PC-3 (cell line): ENCODE data around the gene GRP. TPM values are rescaled to one million over a fixed set of nuclear protein-coding genes. Genes with fewer than 3 reads are reported as not detected.

Source experiments
- ATAC-seq: fragments of 200-7000 bp; cut with Tn5 transposase; 2 replicates; pipeline ENCODE4 v1.9.1; 2020; ENCODE audit warnings: mild to moderate bottlenecking, moderate library complexity
- BruUV-seq: library from RNA; stranded (reverse); fragments of 400-500 nt; replicated peaks from 2 replicates; lab custom pipeline; 2021; lab: Mats Ljungman, UMichigan
- CTCF ChIA-PET: fragments of 300-600 bp; sonication (Branson Sonifier 250); formaldehyde crosslinking; loops from one replicate; lab custom pipeline; 2022; ENCODE audit warnings: antibody characterized with exemption; lab: Charles Lee
- POLR2A ChIA-PET: fragments of 300-600 bp; sonication (Branson Sonifier 250); formaldehyde crosslinking; loops from one replicate; lab custom pipeline; 2022; ENCODE audit warnings: antibody characterized with exemption; ENCODE audit not compliant: unreplicated experiment; lab: Charles Lee
- DNase-seq: peaks from one replicate; pipeline ENCODE4 v3.0.0-alpha.2; 2015
- H2AFZ ChIP-seq: fragments of 300-600 bp; sonication (generic); 2 replicates; pipeline ENCODE4 v1.6.0; 2016; ENCODE audit warnings: antibody characterized with exemption, low read length
- H3F3A ChIP-seq: fragments of 300-600 bp; sonication (generic); one replicate; pipeline ENCODE4 v1.6.0; 2017; ENCODE audit warnings: antibody characterized with exemption, low read length, control low read depth, mild to moderate bottlenecking; ENCODE audit not compliant: unreplicated experiment
- H3K27ac ChIP-seq: fragments of 300-600 bp; sonication (generic); 2 replicates; pipeline ENCODE4 v1.5.1; 2016; ENCODE audit warnings: mild to moderate bottlenecking, low read length
- H3K27me3 ChIP-seq: fragments of 300-600 bp; sonication (generic); 2 replicates; pipeline ENCODE4 v1.6.1; 2016; ENCODE audit warnings: low read length, mixed read lengths
- H3K36me3 ChIP-seq: fragments of 300-600 bp; sonication (generic); 2 replicates; pipeline ENCODE4 v1.6.1; 2016; ENCODE audit warnings: low read depth, mixed run types, low read length, mixed read lengths
- H3K4me1 ChIP-seq: fragments of 300-600 bp; sonication (generic); 2 replicates; pipeline ENCODE4 v1.5.1; 2016; ENCODE audit warnings: low read length; ENCODE audit not compliant: insufficient read depth
- H3K4me2 ChIP-seq: fragments of 300-600 bp; sonication (generic); 2 replicates; pipeline ENCODE4 v1.6.0; 2016; ENCODE audit warnings: low read length
- H3K4me3 ChIP-seq: fragments of 300-600 bp; sonication (generic); 2 replicates; pipeline ENCODE4 v1.5.1; 2016; ENCODE audit warnings: mild to moderate bottlenecking, low read length, mixed read lengths
- H3K79me2 ChIP-seq: fragments of 300-600 bp; sonication (generic); 2 replicates; pipeline ENCODE4 v1.6.1; 2017; ENCODE audit warnings: low read length, mixed read lengths
- H3K9ac ChIP-seq: fragments of 300-600 bp; sonication (generic); 2 replicates; pipeline ENCODE4 v1.6.0; 2016; ENCODE audit warnings: mild to moderate bottlenecking, low read length
- H3K9me2 ChIP-seq: fragments of 300-600 bp; sonication (generic); replicated peaks from 2 replicates; pipeline ENCODE4 v1.6.1; 2016; ENCODE audit warnings: mixed run types, low read length, mixed read lengths
- H3K9me3 ChIP-seq: fragments of 300-600 bp; sonication (generic); 2 replicates; pipeline ENCODE4 v1.6.1; 2016; ENCODE audit warnings: low read length, mixed read lengths
- H4K20me1 ChIP-seq: fragments of 300-600 bp; sonication (generic); 2 replicates; pipeline ENCODE4 v1.6.1; 2016; ENCODE audit warnings: low read length, mixed read lengths
- EZH2 ChIP-seq: fragments of 300-600 bp; sonication (generic); IDR thresholded peaks from one replicate; pipeline ENCODE4 v1.6.1; 2017; ENCODE audit warnings: antibody characterized with exemption, mild to moderate bottlenecking, low read length; ENCODE audit not compliant: unreplicated experiment
- EZH2phosphoT487 ChIP-seq: fragments of 300-600 bp; sonication (generic); IDR thresholded peaks from 2 replicates; pipeline ENCODE4 v1.6.1; 2018; ENCODE audit warnings: mild to moderate bottlenecking, antibody characterized with exemption, low read length, borderline replicate concordance
- intact Hi-C: fragments of 100-400 bp; cut with micrococcal nuclease; formaldehyde crosslinking; loops from 2 replicates; pipeline ENCODE4 v1.9.0; 2023
- total RNA-seq: library from RNA; depleted of rRNA; stranded (reverse); fragments of >200 nt; gene quantifications from 2 replicates; pipeline ENCODE4 v1.2.3, GENCODE V29; 2014
- TF ChIP-seq, protein P1 (sequence below): fragments of 300-600 bp; sonication (generic); conservative IDR thresholded peaks from 2 replicates; pipeline ENCODE4 v1.5.1; 2017; ENCODE audit warnings: antibody characterized with exemption, low read depth, mild to moderate bottlenecking, low read length

The GRP gene
- total RNA-seq, 1 experiment from 2014 or later, result not detected

DNA sequence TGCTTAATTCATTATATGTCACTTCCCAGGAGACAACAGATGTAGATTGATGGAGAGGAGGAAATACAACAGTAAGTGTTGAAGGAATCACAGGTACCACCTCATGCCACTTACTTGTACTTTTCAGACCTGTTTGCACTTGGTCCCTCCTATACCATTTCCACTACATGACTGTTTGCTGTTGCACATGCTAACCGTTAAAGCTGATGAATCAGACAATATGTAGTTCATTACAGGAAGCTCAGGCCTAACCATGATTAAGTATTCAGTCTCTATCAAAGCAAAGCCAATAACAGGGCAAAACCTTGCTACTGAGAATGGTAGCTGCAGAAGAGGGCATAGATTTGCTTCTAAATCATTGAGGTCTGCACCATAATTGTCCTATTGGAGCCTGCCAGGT is 30.2 kb upstream of the GRP start:
- CTCF ChIA-PET, result no interaction called here
- H3K4me2 ChIP-seq, result no peak overlapping the region
- BruUV-seq, result no TSS peak

DNA sequence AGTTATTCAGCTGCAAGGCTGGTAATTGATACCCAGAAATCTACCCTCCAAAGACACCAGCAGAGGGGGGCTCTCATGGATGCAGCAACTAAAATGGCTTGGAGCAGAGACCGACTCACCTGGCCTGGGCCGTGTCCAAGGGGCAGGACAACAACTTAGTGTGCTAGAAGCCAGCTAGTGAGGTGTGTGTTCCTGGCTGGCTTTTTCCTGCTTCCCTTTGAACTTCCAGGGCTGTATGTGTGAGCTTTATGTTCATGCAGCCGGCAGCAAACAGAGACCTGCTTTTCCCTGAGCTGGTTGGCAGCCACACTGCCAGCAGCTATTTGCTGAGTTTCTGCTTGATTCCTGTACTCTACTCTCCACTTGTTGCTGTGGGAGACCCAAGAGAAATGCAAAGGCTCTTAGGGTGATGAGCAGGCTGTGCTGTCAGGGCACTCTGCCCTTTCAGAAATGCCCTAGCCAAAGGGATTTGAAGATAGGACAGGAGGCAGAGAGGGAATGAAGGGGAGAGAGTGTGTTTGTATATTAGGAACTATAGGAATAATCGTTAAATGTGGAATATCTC is 23.7 kb upstream of the GRP start:
- ATAC-seq, result no peak
- no peak overlapping the region for H3K4me3 ChIP-seq
- CTCF ChIA-PET, result no interaction called here

More for the DNA sequence above, 30.2 kb upstream of the GRP start:
- no peak for ATAC-seq
- Histone ChIP-seq H3F3A (no peaks in the 10 kb centered on the region), H3K9me3 (no peaks in the 10 kb centered on the region), H3K27me3 (peaks cover 5% of the 10 kb centered on the region), H3K4me3 (no peak overlapping the region), H2AFZ (no peak overlapping the region), H3K36me3 (no peaks in the 10 kb centered on the region), H3K9ac (no peak overlapping the region), H3K27ac (no peak overlapping the region), H4K20me1 (no peaks in the 10 kb centered on the region), H3K4me1 (no peaks in the 10 kb centered on the region), H3K9me2 (no peaks in the 10 kb centered on the region), H3K79me2 (no peaks in the 10 kb centered on the region)
- DNase-seq, result no peak
- TF ChIP-seq EZH2phosphoT487, result no peak
- TF ChIP-seq, protein P1, sequence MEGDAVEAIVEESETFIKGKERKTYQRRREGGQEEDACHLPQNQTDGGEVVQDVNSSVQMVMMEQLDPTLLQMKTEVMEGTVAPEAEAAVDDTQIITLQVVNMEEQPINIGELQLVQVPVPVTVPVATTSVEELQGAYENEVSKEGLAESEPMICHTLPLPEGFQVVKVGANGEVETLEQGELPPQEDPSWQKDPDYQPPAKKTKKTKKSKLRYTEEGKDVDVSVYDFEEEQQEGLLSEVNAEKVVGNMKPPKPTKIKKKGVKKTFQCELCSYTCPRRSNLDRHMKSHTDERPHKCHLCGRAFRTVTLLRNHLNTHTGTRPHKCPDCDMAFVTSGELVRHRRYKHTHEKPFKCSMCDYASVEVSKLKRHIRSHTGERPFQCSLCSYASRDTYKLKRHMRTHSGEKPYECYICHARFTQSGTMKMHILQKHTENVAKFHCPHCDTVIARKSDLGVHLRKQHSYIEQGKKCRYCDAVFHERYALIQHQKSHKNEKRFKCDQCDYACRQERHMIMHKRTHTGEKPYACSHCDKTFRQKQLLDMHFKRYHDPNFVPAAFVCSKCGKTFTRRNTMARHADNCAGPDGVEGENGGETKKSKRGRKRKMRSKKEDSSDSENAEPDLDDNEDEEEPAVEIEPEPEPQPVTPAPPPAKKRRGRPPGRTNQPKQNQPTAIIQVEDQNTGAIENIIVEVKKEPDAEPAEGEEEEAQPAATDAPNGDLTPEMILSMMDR, result no peak
- intact Hi-C loops, result no loop called here
- POLR2A ChIA-PET, result interaction anchor here (0.6 kb wide), 1 partner anchor 13 kb away, joined by 3 read pairs; no protein-coding TSS in a partner anchor

DNA sequence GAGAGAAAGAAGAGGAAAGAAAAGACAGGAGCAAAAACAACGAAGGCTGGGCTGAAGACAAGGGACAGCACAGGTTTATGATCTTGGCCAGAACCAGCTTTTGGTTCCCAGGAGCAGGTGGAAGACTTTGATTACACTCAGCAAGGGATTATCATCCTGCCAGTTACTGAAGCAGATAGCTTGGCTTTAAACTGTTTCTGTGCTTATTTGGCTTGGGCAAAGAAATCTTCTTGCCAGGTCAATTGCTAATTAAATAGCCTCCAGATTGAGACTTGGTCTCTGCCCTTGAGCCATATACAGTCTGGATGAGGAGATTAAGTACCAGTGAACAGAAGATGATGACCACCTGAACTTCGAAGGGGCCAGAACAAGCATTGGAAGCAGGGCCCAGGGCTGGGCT is 22.3 kb upstream of the GRP start:
- no peak overlapping the region for H3K27ac ChIP-seq
- no peaks in the 10 kb centered on the region for H4K20me1 ChIP-seq
- ChIA-PET CTCF (no interaction called here), POLR2A (no interaction called here)
- H3F3A ChIP-seq, result no peaks in the 10 kb centered on the region
- H3K9ac ChIP-seq, result no peak overlapping the region
- no peaks in the 10 kb centered on the region for H3K4me1 ChIP-seq
- TF ChIP-seq EZH2 (no peak), EZH2phosphoT487 (no peak)
- TF ChIP-seq, protein P1, result no peak
- ATAC-seq (no peak), DNase-seq (no peak)
- H2AFZ ChIP-seq, result no peak overlapping the region
- intact Hi-C loops, result no loop called here
- H3K9me2 ChIP-seq, result no peaks in the 10 kb centered on the region
- H3K36me3 ChIP-seq, result no peaks in the 10 kb centered on the region
- H3K79me2 ChIP-seq, result no peaks in the 10 kb centered on the region
- no TSS peak for BruUV-seq
- H3K27me3 ChIP-seq, result peaks cover 32% of the 10 kb centered on the region
- no peak overlapping the region for H3K4me2 ChIP-seq
- no peaks in the 10 kb centered on the region for H3K9me3 ChIP-seq
- H3K4me3 ChIP-seq, result no peak overlapping the region

More for the DNA sequence above, 23.7 kb upstream of the GRP start:
- H3K9ac ChIP-seq, result no peak overlapping the region
- no peaks in the 10 kb centered on the region for H3K36me3 ChIP-seq
- H3K4me2 ChIP-seq, result no peak overlapping the region
- H2AFZ ChIP-seq, result no peak overlapping the region
- no peak overlapping the region for H3K27ac ChIP-seq
- TF ChIP-seq EZH2phosphoT487, result no peak
- TF ChIP-seq, protein P1, result no peak
- H4K20me1 ChIP-seq, result no peaks in the 10 kb centered on the region
- no peaks in the 10 kb centered on the region for H3K79me2 ChIP-seq
- H3F3A ChIP-seq, result no peaks in the 10 kb centered on the region
- no peaks in the 10 kb centered on the region for H3K9me2 ChIP-seq
- DNase-seq, result no peak
- H3K9me3 ChIP-seq, result no peaks in the 10 kb centered on the region
- H3K4me1 ChIP-seq, result no peaks in the 10 kb centered on the region
- POLR2A ChIA-PET, result no interaction called here
- intact Hi-C loops, result no loop called here
- BruUV-seq, result no TSS peak
- H3K27me3 ChIP-seq, result peaks cover 31% of the 10 kb centered on the region
